Esophagus muscularis mucosa (tissue), 4 donors: ENCODE results near the gene COL27A1. TPM values are rescaled to one million over a fixed set of nuclear protein-coding genes. Genes with fewer than 3 reads are reported as not detected.
A peak's percentile ranks its signal among the peaks of the same experiment; 100 is the strongest.

Source experiments
- DNase-seq: peaks from one replicate; pipeline ENCODE4 v3.0.0-alpha.2; 2017; ENCODE audit errors: extremely low spot score
- H3K27ac ChIP-seq, 4 donors: fragments of 200-600 bp; sonication (generic); replicated peaks in 1 of 4; 1 replicate in 3 of 4; 2 replicates in 1 of 4; pipeline ENCODE4 v1.5.1; 2016 to 2019; ENCODE audit warnings: mild to moderate bottlenecking in 1 of 4
- H3K27me3 ChIP-seq, 4 donors: fragments of 200-600 bp; sonication (generic); one replicate each; pipeline versions ENCODE4 v1.5.1 to v1.6.0; 2016 to 2019
- H3K36me3 ChIP-seq, 4 donors: fragments of 200-600 bp; sonication (generic); one replicate each; pipeline ENCODE4 v1.5.1; 2016 to 2019
- H3K4me1 ChIP-seq, 4 donors: fragments of 200-600 bp; sonication (generic); one replicate each; pipeline ENCODE4 v1.5.1; 2016 to 2019
- H3K4me3 ChIP-seq, 4 donors: fragments of 200-600 bp; sonication (generic); 1 replicate in 2 of 4; 2 replicates in 2 of 4; pipeline ENCODE4 v1.5.1; 2016 to 2019; ENCODE audit warnings: mild to moderate bottlenecking in 4 of 4, moderate library complexity in 1 of 4
- H3K9me3 ChIP-seq, 4 donors: fragments of 200-600 bp; sonication (generic); 1 replicate in 3 of 4; 2 replicates in 1 of 4; pipeline ENCODE4 v1.5.1; 2016 to 2019
- CTCF ChIP-seq, 3 experiments: fragments of 200-600 bp in 2 of 3; fragments of 450-650 bp in 1 of 3; sonication (generic) in 2 of 3; IDR thresholded peaks; one replicate each; pipeline ENCODE4 v1.5.1; 2017 to 2019; ENCODE audit warnings: antibody characterized with exemption in 3 of 3, mild to moderate bottlenecking in 2 of 3, moderate library complexity in 1 of 3
- EP300 ChIP-seq: sonication (generic); formaldehyde crosslinking; IDR thresholded peaks from one replicate; pipeline ENCODE4 v1.6.1; 2017; ENCODE audit warnings: antibody characterized with exemption
- POLR2A ChIP-seq: fragments of 450-650 bp; IDR thresholded peaks from one replicate; pipeline ENCODE4 v1.6.1; 2017; ENCODE audit warnings: antibody characterized with exemption, moderate library complexity, mild to moderate bottlenecking, low read depth
- POLR2AphosphoS5 ChIP-seq, 2 donors: sonication (generic); formaldehyde crosslinking; IDR thresholded peaks; one replicate each; pipeline ENCODE4 v1.6.1; 2017; ENCODE audit warnings: antibody characterized with exemption in 2 of 2
- WGBS: methylation state at CpG from one replicate; pipeline ENCODE4 v1.1.5; 2018; 5-methylcytosine and 5-hydroxymethylcytosine counted together
- intact Hi-C: fragments of 100-400 bp; cut with DNase I; formaldehyde crosslinking; loops from one replicate; pipeline ENCODE4 v1.15.1; 2023
- total RNA-seq, 4 donors: library from RNA; depleted of rRNA; stranded (reverse); fragments of >200 nt; gene quantifications; one replicate each; pipeline versions ENCODE4 v1.1.0 to v1.2.1, GENCODE V29; 2016

COL27A1 gene
- total RNA-seq, 4 donors from 2014 or later: 1.8 to 3.3 (median 2.7) TPM

- Histone ChIP-seq H3K36me3 (peaks cover 0 to 14% (median 3%) of the 10 kb centered on the region in 4 donors), H3K27me3 (no peaks in the 10 kb centered on the region), H3K27ac (no peak overlapping the region), H3K4me1 (peaks cover 0 to 8% (median 7%) of the 10 kb centered on the region in 4 donors), H3K4me3 (no peak overlapping the region), H3K9me3 (no peaks in the 10 kb centered on the region)
- no peak for TF ChIP-seq POLR2A
- no peak for TF ChIP-seq EP300
- no peak for TF ChIP-seq POLR2AphosphoS5 (IDR thresholded peaks at IDR 0.05)
- TF ChIP-seq CTCF (IDR thresholded peaks at IDR 0.05): no peak
- WGBS: 93% methylated on average over 5 of the region's 5 CpGs
- intact Hi-C loops: no loop called here
- peak; percentile 68 for DNase-seq
Measured at GRCh38 chr9:114303571-114303970, 148.2 kb downstream of the COL27A1 start.

- intact Hi-C loops: no loop called here
- Histone ChIP-seq H3K4me3 (no peak overlapping the region), H3K36me3 (peaks cover 0 to 14% (median 3%) of the 10 kb centered on the region in 4 donors), H3K4me1 (peaks cover 0 to 8% (median 7%) of the 10 kb centered on the region in 4 donors), H3K9me3 (no peaks in the 10 kb centered on the region), H3K27me3 (no peaks in the 10 kb centered on the region), H3K27ac (no peak overlapping the region)
- TF ChIP-seq CTCF (IDR thresholded peaks at IDR 0.05) (no peak), POLR2AphosphoS5 (IDR thresholded peaks at IDR 0.05) (no peak), EP300 (no peak), POLR2A (no peak)
- peak; percentile 60 for DNase-seq
- WGBS: 95% methylated on average over 4 of the region's 4 CpGs
Measured at GRCh38 chr9:114303977-114304376, 148.6 kb downstream of the COL27A1 start.

- DNase-seq: peak; percentile 91
- Histone ChIP-seq H3K4me3 (no peak overlapping the region), H3K36me3 (peaks cover 0 to 14% (median 3%) of the 10 kb centered on the region in 4 donors), H3K4me1 (peaks cover 0 to 8% (median 7%) of the 10 kb centered on the region in 4 donors), H3K27me3 (no peaks in the 10 kb centered on the region), H3K9me3 (no peaks in the 10 kb centered on the region), H3K27ac (no peak overlapping the region)
- 87% methylated on average over 10 of the region's 10 CpGs for WGBS
- TF ChIP-seq POLR2A: no peak
- TF ChIP-seq CTCF (IDR thresholded peaks at IDR 0.05): no peak
- no peak for TF ChIP-seq POLR2AphosphoS5 (IDR thresholded peaks at IDR 0.05)
- no peak for TF ChIP-seq EP300
- intact Hi-C loops: no loop called here
Measured at GRCh38 chr9:114304416-114305188, 149.3 kb downstream of the COL27A1 start.

- peaks cover 0 to 17% (median 3%) of the 10 kb centered on the region in 4 donors for H3K36me3 ChIP-seq
- H3K9me3 ChIP-seq: no peaks in the 10 kb centered on the region
- DNase-seq: no peak
- no peak for TF ChIP-seq EP300
- H3K4me3 ChIP-seq: no peak overlapping the region
- intact Hi-C loops: no loop called here
- no peak overlapping the region for H3K27ac ChIP-seq
- 83% methylated on average over 6 of the region's 6 CpGs for WGBS
- peaks cover 0 to 8% (median 7%) of the 10 kb centered on the region in 4 donors for H3K4me1 ChIP-seq
- no peaks in the 10 kb centered on the region for H3K27me3 ChIP-seq
Measured at GRCh38 chr9:114307899-114308267, 152.5 kb downstream of the COL27A1 start.

GRCh38 chr9:114308361-114308950 is 153.1 kb downstream of the COL27A1 start:
- H3K9me3 ChIP-seq: no peaks in the 10 kb centered on the region
- TF ChIP-seq POLR2AphosphoS5 (IDR thresholded peaks at IDR 0.05): no peak
- TF ChIP-seq CTCF (IDR thresholded peaks at IDR 0.05): no peak
- TF ChIP-seq EP300: no peak
- TF ChIP-seq POLR2A: no peak
- WGBS: 98% methylated on average over 9 of the region's 13 CpGs
- peaks cover 0 to 8% (median 7%) of the 10 kb centered on the region in 4 donors for H3K4me1 ChIP-seq
- no peak overlapping the region for H3K4me3 ChIP-seq
- intact Hi-C loops: no loop called here
- no peaks in the 10 kb centered on the region for H3K27me3 ChIP-seq
- no peak overlapping the region for H3K27ac ChIP-seq
- peaks cover 0 to 17% (median 3%) of the 10 kb centered on the region in 4 donors for H3K36me3 ChIP-seq
- DNase-seq: peak; percentile 83
